Fibroblast of lung (primary cell): ENCODE data around the gene LPGAT1. TPM values are rescaled to one million over a fixed set of nuclear protein-coding genes. Genes with fewer than 3 reads are reported as not detected.

ENCODE experiments used
- DNase-seq, 2 donors: peaks; one replicate each; pipeline versions ENCODE4 v3.0.0 to v3.0.0-alpha.2; 2010; ENCODE audit warnings: low read depth in 2 of 2
- H2AFZ ChIP-seq: 2 replicates; pipeline ENCODE4 v1.5.1; 2012; ENCODE audit warnings: low read length, control low read depth, inconsistent platforms
- H3K27ac ChIP-seq: 2 replicates; pipeline ENCODE4 v1.5.1; 2011; ENCODE audit warnings: low read length, control low read depth; ENCODE audit not compliant: insufficient read depth
- H3K27me3 ChIP-seq: 2 replicates; pipeline ENCODE4 v1.5.1; 2011; ENCODE audit warnings: mild to moderate bottlenecking, low read length; ENCODE audit not compliant: control insufficient read depth, insufficient read depth
- H3K36me3 ChIP-seq: 2 replicates; pipeline ENCODE4 v1.5.1; 2011; ENCODE audit warnings: low read length; ENCODE audit not compliant: control insufficient read depth, insufficient read depth
- H3K4me1 ChIP-seq: 2 replicates; pipeline ENCODE4 v1.5.1; 2011; ENCODE audit warnings: low read length; ENCODE audit not compliant: control insufficient read depth, insufficient read depth; ENCODE audit errors: extremely low read depth
- H3K4me2 ChIP-seq: 2 replicates; pipeline ENCODE4 v1.5.1; 2011; ENCODE audit warnings: low read length, control low read depth; ENCODE audit not compliant: insufficient read depth; ENCODE audit errors: extremely low read depth
- H3K4me3 ChIP-seq, 4 experiments: fragments of 200-600 bp in 1 of 4; sonication (generic) in 1 of 4; replicated peaks in 1 of 4; 2 replicates each; pipeline ENCODE4 v1.5.1; 2011 to 2016; ENCODE audit warnings: low read length in 4 of 4, low read depth in 3 of 4, mild to moderate bottlenecking in 3 of 4, control low read depth in 2 of 4, inconsistent platforms in 1 of 4, mixed read lengths in 1 of 4; ENCODE audit not compliant: insufficient read depth in 1 of 4; ENCODE audit errors: control extremely low read depth in 1 of 4
- H3K79me2 ChIP-seq: 2 replicates; pipeline ENCODE4 v1.5.1; 2012; ENCODE audit warnings: mild to moderate bottlenecking, low read length, inconsistent platforms; ENCODE audit not compliant: control insufficient read depth, insufficient read depth
- H3K9ac ChIP-seq: 2 replicates; pipeline ENCODE4 v1.5.1; 2011; ENCODE audit warnings: mild to moderate bottlenecking, low read length, control low read depth; ENCODE audit not compliant: insufficient read depth
- H3K9me3 ChIP-seq: 2 replicates; pipeline ENCODE4 v1.5.1; 2012; ENCODE audit warnings: low read depth, low read length; ENCODE audit not compliant: control insufficient read depth, insufficient read depth
- H4K20me1 ChIP-seq: 2 replicates; pipeline ENCODE4 v1.5.1; 2011; ENCODE audit warnings: low read length; ENCODE audit not compliant: control insufficient read depth, insufficient read depth; ENCODE audit errors: extremely low read depth
- CTCF ChIP-seq, 2 donors: IDR thresholded peaks in 1 of 2; conservative IDR thresholded peaks in 1 of 2; 1 replicate in 1 of 2; 2 replicates in 1 of 2; pipeline ENCODE4 v1.5.1; 2011 to 2012; ENCODE audit warnings: low read length in 2 of 2, control low read depth in 1 of 2, inconsistent platforms in 1 of 2, low read depth in 1 of 2, mild to moderate bottlenecking in 1 of 2
- EZH2 ChIP-seq: IDR thresholded peaks from 2 replicates; pipeline ENCODE4 v1.5.1; 2012; ENCODE audit warnings: low read length, control low read depth, mild to moderate bottlenecking; ENCODE audit errors: missing control alignments
- polyA plus RNA-seq, 2 donors: library from polyadenylated mRNA; depleted of rRNA in 1 of 2; stranded (reverse) in 1 of 2; unstranded in 1 of 2; fragments of >200 nt; gene quantifications; 2 replicates each; pipeline ENCODE4 v1.2.1, GENCODE V29; 2011 to 2012; ENCODE audit warnings: missing spikeins in 1 of 2
- total RNA-seq: library from RNA; depleted of rRNA; stranded (reverse); fragments of >200 nt; gene quantifications from 2 replicates; pipeline ENCODE4 v1.2.1, GENCODE V29; 2014

LPGAT1 gene
- total and polyA plus RNA-seq, 2 donors (not counting 1 experiment from before 2014, with no cell fraction given): 20.7 to 34.7 TPM

- Histone ChIP-seq H3K9ac (no peak overlapping the region), H3K27ac (no peak overlapping the region), H3K4me1 (no peaks in the 10 kb centered on the region), H3K27me3 (no peaks in the 10 kb centered on the region), H3K36me3 (no peaks in the 10 kb centered on the region), H3K79me2 (no peaks in the 10 kb centered on the region), H4K20me1 (no peaks in the 10 kb centered on the region), H2AFZ (no peak overlapping the region), H3K4me2 (no peak overlapping the region), H3K4me3 (no peak overlapping the region), H3K9me3 (no peaks in the 10 kb centered on the region)
- DNase-seq: no peak
- TF ChIP-seq CTCF (conservative IDR thresholded peaks at IDR 0.05 in 1 of 2, IDR thresholded peaks at IDR 0.05 in 1 of 2; ENCODE audit: low read depth in 1 of 2, low read length in 2 of 2): no peak
- no peak for TF ChIP-seq EZH2
These were observed 20.6 kb upstream of the LPGAT1 start for GRCh38 chr1:211851174-211851573.

GRCh38 chr1:211843507-211844298 is 13.1 kb upstream of the LPGAT1 start:
- H3K4me2 ChIP-seq: no peak overlapping the region
- TF ChIP-seq EZH2 (no peak), CTCF (conservative IDR thresholded peaks at IDR 0.05 in 1 of 2, IDR thresholded peaks at IDR 0.05 in 1 of 2; ENCODE audit: low read depth in 1 of 2, low read length in 2 of 2) (no peak)
- H2AFZ ChIP-seq: peak overlapping the region; percentile 3

GRCh38 chr1:211843018-211843417 is 12.5 kb upstream of the LPGAT1 start:
- H3K79me2 ChIP-seq: no peaks in the 10 kb centered on the region
- no peaks in the 10 kb centered on the region for H3K4me1 ChIP-seq
- H3K27me3 ChIP-seq: peaks cover 2% of the 10 kb centered on the region
- H4K20me1 ChIP-seq: no peaks in the 10 kb centered on the region
- H3K4me3 ChIP-seq: no peak overlapping the region
- no peak overlapping the region for H3K4me2 ChIP-seq
- TF ChIP-seq CTCF (conservative IDR thresholded peaks at IDR 0.05 in 1 of 2, IDR thresholded peaks at IDR 0.05 in 1 of 2; ENCODE audit: low read depth in 1 of 2, low read length in 2 of 2) (no peak), EZH2 (no peak)
- DNase-seq: no peak
- peak overlapping the region; percentile 40 for H2AFZ ChIP-seq
- no peaks in the 10 kb centered on the region for H3K36me3 ChIP-seq
- no peak overlapping the region for H3K27ac ChIP-seq
- no peaks in the 10 kb centered on the region for H3K9me3 ChIP-seq
- no peak overlapping the region for H3K9ac ChIP-seq

More at GRCh38 chr1:211843507-211844298, 13.1 kb upstream of the LPGAT1 start:
- H3K4me1 ChIP-seq: no peaks in the 10 kb centered on the region
- no peaks in the 10 kb centered on the region for H3K79me2 ChIP-seq
- no peaks in the 10 kb centered on the region for H3K27me3 ChIP-seq
- H3K9me3 ChIP-seq: no peaks in the 10 kb centered on the region
- no peak overlapping the region for H3K27ac ChIP-seq
- H3K9ac ChIP-seq: no peak overlapping the region
- H3K4me3 ChIP-seq: no peak overlapping the region
- H3K36me3 ChIP-seq: no peaks in the 10 kb centered on the region
- no peak for DNase-seq
- H4K20me1 ChIP-seq: no peaks in the 10 kb centered on the region
